ENCODE results near the gene ZNF521.

DNA sequence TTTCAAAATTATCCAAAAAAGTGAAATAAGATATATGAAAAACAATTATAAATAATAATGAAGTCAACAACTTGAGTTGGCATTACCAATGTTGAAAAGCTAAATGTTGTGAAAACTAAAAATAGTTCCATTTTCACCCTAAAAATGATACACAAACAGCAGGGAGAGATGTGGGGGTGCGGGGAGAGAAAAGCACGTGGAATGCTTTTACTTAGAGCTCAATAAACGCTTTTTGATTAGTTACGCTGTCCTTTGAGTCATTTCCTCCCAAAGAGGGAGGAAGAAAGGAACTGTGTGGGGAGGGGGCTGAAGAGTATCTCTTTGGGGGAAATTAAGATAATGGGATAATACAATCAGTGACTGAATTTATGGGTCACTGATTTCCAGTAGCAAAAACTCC is 29.2 kb downstream of the ZNF521 start:
- TF ChIP-seq, protein P1, sequence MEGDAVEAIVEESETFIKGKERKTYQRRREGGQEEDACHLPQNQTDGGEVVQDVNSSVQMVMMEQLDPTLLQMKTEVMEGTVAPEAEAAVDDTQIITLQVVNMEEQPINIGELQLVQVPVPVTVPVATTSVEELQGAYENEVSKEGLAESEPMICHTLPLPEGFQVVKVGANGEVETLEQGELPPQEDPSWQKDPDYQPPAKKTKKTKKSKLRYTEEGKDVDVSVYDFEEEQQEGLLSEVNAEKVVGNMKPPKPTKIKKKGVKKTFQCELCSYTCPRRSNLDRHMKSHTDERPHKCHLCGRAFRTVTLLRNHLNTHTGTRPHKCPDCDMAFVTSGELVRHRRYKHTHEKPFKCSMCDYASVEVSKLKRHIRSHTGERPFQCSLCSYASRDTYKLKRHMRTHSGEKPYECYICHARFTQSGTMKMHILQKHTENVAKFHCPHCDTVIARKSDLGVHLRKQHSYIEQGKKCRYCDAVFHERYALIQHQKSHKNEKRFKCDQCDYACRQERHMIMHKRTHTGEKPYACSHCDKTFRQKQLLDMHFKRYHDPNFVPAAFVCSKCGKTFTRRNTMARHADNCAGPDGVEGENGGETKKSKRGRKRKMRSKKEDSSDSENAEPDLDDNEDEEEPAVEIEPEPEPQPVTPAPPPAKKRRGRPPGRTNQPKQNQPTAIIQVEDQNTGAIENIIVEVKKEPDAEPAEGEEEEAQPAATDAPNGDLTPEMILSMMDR (IDR thresholded peaks at IDR 0.05), result no peak
- TF ChIP-seq ZFX (IDR thresholded peaks at IDR 0.05; ENCODE audit: borderline replicate concordance), result no peak

Data from 22Rv1 (cell line).